GM18873 (cell line): ENCODE measurements around the gene SDCCAG8.

Experiments
- ATAC-seq: cut with Tn5 transposase; IDR thresholded peaks from one replicate; pipeline ENCODE4 v1.9.1; 2021; ENCODE audit warnings: mild to moderate bottlenecking, moderate library complexity, moderate number of reproducible peaks; ENCODE audit not compliant: unreplicated experiment, low FRiP score

Gene SDCCAG8

DNA sequence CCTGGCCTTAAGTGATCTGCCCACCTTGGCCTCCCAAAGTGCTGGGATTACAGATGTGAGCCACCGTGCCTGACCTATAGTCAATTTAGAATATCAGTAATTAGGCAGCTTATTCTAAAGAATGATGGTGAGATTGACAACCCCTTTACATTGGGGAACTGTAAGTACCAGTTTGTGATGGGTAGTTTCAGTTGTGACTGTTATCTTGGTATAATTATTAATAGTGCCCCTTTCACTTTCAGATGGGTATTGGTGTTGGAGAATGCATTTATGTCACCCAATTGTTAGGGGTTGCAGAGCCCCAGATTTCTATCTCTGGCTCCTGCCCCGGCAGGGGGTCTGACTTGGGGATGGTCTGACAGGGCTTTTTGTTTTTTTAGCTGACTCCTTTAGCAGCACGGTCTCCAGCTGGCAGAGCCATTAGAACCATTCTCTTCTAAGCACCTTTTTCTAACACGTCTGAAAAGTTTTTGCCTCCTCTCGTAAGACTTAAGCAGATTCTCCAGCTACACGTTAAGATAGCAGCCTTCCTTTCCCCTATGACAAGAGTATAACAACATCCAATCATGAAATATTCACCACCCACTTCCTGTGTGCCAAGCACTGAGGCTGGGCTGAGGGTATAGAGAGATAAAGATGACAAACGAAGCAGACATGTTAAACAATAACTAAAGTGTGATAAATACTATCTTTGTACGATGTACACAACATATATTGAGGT, 157.8 kb downstream of the SDCCAG8 start:
- ATAC-seq, result peak; percentile 46

DNA sequence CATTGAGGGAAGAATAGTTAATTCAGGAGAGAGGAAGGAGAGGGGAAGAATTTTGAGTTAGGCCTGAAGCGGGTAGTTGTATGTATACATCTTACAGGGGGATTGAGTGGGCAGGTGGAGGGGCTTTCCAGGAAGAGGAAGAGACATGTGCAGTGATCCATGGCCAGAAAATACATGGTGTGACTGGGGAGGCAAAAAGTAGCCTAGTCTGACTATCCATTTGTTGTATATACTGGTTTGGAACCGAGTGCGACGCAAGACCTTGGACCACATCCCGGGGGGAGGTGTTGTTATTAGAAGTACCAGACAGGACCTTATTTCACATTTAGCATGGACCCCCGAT, 158.3 kb downstream of the SDCCAG8 start:
- no peak for ATAC-seq

DNA sequence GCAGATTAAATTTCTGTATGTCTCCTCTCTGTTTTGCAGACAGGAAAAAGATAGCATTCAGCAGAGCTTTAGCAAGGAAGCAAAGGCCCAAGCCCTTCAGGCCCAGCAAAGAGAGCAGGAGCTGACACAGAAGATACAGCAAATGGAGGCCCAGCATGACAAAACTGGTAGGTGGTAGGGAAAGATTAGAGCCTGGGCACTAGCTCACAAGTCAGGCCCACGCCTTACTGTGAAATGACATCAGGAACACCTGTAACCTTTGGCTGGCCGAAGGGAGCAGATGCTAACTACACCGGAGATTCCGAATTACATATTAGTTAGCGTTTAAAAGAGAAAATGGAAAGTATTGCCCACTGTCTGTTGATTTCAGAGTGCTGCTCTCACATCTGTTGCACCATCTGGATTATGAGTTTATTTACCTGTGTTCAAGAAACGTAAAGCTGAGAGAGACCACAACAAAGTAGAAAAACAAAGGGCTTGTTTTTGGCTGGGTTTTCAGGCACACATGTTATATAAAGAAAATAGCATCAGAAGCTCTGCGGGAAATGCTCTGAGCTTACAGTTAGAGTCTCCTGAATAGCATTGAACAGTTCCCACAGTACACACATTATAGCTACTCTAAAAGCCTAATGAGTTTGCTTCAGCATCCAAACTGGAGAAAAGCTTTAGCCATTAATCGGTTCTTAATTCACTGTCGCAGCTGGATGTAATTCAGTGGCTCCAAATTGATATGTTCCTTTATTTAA, 160.0 kb downstream of the SDCCAG8 start:
- no peak for ATAC-seq

DNA sequence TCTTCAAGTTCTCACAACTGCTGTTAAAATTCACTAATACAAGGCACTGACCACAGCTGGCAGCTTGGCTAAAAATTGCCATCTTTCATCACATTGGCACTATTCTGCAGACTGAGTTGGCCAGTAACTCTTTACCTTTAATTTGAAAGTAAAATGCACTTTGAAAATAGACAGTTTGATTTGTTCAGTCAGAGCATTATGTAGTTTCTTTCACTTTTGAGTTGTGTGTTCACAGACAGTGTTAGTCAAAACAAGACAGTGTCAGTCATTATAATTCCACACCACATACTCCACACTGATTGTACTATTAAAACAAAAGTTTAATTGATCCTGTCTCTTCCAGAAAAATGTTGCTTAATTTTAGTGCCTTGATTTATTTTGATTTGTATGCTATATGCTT, 160.7 kb downstream of the SDCCAG8 start:
- ATAC-seq, result no peak

DNA sequence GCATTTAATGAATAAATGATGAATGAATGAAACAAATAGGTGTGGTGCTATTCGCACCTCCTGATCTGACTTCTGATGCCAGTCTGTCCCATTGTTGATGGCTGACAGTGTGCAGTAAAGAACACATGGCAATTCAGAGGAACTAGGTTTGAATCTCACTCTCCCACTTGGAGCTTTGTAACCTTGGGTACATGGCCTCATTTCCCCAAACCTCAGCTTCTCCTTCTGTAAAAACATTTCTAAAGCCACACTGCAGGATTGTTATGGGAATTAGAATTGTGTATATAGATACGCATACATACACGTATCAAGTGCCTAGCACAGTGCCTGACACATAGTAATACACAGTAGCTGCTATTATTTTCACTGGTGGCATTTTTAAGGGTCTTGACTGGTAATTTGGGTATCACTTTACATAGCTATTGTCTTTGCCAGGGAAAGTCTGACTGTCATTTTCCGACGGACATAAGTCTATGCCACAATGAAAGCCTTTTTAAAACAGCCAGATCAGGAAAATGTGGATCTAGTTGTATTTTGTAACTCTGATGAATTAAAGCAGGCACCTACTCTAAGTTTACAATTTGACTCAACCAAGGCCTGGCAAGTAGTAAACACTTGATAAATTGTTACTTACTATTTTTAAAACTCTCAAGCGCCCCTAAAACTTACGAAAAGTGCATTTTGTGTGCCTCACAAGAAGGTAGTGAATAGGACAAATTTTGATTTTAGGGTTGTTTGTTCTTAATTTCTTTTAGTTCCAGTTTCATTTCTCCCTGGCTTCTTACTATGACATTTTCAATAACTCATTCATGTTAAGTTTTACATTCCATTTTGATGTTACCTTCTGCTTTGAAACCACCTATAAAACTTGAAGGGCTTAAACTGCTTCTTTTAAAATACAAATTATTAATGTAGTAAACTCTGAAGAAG, 164.4 kb downstream of the SDCCAG8 start:
- ATAC-seq, result no peak

DNA sequence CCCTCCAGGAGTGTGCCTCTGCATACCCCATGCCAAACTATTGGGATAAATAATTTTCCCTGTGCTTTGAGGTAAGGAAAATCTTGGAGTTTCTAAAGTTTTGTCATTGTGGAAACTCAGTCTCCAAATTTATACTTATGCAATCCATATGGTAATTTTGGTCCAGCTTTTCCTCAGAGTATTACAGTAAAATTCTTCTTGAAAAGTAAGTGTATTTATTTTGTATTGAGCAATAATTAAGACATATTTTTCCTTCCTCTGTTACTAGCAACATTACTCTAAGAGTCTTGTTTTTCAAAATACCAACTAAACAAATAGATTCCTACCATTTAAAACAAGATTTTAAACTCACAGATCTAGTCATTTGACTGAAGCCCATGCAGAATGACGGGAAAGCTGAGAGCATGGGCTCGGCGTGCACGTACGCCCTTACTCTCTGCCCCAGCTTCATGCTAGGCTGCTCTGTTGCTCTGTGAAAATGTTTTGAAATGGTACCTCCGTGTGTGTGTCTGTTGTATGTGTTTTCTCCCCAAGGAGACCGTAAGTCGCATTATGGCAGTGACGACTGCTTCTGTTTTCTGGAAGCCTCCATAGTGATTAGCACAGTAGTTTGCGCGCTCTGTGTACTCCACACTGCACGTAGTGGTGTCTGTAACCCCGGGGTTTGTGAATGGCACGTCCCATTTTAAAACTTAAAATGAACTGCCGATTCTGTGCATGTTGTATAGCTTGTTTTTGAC, 165.3 kb downstream of the SDCCAG8 start:
- ATAC-seq, result no peak

DNA sequence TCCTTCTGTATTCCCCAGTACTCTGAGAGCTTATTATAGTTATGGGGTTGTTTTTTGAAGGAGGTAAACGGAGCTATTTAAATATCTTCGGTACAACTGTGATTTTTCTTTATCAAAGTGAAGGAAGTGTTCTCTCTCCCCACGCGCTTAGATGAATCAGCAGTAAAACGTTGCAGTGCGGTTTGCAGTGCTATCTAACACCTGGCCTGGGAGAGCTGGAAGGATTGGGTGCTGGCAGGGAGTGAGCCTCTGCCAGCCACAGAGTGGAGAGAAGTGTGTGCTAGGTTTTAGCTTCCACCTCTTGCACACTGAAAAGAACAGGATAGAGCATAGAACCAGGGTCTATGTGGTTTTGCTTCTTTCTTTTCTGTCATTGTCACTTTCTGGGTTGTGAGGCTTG, 165.9 kb downstream of the SDCCAG8 start:
- peak; percentile 60 for ATAC-seq

DNA sequence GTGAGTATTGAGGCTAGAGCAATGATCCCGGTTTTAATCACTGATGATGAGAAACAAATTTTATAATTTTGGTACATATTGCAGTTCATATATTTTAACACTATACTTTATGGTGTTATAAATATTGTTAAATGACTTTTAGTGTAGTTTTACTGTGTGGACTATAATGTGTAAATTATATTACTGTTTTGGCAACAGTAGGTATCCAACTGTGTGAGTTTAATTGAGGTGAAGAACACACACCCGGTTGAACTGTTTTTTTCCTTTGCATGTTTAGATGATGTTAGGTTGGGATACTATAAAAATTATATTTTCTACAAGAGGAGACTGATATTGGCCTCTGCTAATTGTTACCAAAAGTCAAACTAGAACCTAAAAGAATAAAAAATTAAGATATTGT, 166.5 kb downstream of the SDCCAG8 start:
- no peak for ATAC-seq

DNA sequence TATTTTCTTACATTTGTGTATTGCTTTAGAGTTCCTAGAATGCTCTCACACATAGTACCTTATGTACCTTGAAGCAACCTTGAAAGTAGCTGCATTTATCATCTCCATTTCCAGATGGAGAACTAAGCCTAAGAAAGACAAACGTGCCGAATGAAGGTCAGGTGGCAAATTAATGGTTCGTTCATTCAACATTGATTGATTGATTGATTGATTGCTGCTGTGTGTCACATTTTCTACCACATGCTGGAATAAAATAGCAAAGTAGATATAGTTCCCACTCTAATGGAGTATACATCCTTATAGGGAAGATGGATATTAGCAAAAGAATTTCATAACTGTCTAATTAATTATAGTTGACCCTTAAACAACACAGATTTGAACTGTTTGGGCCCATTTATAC, 172.2 kb downstream of the SDCCAG8 start:
- no peak for ATAC-seq

DNA sequence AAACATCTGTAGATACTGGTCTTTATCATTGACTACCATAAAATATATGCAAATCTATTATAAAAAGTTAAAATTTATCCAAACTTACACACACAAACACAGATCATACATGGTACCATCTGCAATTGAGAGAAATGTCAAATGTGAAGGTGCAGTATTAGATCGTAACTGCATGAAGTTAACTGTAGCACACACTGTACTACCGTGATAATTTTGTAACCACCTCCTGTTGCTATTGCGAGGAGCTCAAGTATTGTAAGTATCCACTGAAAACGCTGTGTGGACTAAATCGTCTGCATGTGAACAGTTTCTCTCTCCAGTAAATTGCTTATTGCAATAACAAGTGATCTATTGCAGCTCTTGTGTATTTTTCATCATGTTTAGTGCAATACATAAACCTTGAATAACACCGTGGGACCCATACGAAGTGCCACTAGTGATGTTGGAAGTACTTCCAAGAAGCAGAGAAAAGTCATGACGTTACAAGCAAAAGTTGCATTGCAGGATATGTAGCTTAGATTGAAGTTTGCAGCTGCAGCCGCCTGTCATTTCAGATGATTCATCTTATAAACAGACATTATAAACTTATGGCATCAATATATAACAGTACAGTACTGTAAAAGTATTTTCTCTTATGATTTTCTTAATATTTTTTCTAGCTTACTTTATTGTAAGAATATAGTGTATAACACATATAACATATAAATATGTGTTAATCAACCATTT, 172.9 kb downstream of the SDCCAG8 start:
- no peak for ATAC-seq

DNA sequence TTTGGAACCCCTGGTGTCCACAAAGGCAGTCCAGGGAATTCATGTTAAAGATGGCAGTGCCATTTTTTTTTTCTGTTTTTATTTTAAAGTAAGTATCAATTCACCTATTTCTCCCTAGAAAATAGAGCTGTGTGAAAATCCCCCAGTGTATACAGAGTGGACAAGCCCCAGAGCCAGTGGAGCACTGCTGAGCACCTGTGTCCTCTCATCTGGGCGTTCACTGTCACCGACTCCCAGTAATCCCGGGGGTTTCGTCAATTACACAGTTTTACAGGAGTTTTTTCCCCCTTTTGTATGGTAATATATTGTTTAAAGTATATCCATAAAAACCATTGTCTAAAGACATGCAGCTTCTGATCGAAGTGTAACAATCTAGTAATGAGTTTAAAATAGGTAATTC, 175.8 kb downstream of the SDCCAG8 start:
- ATAC-seq, result no peak

DNA sequence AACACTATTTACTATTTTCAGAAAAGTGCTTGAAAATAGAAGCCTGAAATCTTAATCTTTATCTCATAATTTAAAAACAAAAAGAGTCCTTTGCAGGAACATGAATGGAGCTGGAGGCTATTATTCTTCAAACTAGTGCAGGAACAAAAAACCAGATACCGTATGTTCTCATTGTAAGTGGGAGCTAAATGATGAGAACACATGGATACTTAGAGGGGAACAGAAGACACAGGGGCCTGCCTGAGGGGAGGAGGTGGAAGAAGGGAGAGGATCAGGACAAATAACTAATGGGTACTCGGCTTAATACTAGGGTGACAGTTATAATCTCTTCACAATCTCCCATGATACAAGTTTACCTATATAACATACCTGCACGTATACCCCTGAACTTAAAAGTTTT, 176.3 kb downstream of the SDCCAG8 start:
- ATAC-seq, result no peak

DNA sequence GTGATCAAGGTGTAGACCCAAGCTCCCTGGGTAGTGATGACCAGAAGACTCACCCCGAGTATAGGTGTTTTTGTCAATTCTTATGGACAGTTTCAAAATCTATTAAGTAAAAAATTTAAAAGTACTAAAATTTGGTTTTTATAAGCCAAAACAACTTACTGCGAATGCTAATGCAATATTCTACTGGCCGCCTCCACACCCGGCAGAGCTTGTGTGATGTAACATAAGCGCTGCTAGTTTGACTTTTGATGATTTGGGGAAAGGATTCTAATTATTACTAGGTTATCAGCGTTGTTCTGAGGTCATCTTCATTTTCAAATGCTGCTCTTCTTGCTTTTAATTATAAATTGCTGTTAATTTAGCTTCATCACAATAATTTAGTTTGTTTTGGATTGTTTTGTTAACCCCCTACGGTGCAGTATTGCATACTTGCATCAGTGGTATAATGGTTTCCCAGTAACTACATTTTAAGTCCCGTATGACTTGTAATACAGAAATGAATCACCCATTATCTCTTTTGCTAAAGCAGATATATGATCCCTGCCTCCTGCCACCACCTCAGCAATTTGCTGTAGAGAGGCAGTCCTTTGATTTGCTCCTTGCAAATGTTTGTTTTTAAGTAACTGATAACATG, 178.0 kb downstream of the SDCCAG8 start:
- ATAC-seq, result no peak

DNA sequence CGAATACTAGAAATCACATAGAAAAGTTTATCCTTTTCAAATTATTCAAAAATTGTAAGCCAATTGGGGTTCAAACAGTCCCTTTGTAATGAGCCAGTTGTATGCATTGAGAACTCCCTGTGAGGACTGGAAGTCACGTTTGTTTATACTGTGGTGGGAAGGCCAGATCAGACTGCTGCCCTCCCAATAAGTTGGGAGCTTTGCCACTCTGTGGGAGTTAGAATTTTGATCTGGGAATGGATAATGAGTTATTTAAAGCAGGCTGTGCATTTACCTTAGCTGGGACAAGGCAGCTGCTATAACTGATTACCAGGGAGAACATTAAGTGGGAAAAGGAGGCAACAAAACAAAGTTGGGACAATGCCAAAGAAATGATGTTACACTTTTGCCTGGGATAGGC, 178.8 kb downstream of the SDCCAG8 start:
- ATAC-seq, result no peak

DNA sequence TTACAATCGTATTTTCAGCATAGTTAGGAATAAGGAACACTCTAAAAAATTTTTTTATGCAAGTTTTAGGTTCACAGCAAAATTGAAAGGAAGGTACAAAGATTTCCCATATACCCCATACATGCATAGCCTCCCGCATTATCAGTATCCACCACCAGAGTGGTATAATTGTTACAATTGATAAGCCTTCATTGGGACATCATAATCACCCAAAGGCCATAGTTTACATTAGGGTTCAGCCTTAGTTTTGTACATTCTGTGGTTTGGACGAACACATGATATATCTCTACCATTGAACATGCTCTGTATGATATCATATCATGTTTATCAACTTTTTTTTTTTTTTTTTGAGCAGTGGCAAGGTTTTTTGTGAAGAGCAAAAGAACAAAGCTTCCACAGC, 180.0 kb downstream of the SDCCAG8 start:
- ATAC-seq, result no peak

DNA sequence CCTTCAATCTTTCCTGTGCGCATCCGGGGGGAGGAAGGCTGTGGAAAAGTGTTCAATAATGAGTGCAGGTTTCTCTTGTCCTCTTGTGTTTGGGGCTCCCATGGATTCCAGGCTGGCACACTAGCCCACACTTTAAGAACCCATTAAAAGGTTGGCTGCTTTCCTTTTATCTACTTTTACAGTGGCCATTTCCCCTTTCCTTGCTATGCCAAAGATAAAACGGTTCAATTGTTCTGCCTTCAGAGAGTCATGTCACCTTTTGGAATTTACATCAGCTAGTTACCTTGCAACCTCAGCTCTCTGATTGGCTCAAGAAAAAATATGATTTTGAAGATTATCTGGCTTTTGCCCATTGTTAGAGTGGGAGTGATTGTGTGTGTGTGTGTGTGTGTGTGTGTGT, 182.3 kb downstream of the SDCCAG8 start:
- no peak for ATAC-seq

DNA sequence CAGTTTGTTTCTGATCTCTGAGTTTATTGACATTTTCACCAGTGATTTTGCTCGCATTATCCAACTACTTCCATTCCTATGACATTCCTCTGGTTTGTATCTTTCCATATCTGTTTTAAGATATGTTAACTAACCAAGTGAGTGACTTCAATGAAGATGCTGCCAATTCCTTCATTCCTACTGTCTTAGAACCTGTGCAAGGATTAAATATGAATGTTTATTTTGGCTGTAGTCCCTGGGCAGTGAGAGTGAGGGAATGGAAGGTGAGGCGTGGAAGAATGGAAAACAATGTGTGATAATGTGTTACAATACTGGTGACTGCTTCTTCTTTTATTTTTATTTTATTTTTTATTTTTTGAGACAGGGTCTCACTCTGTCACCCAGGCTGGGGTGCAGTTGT, 183.0 kb downstream of the SDCCAG8 start:
- ATAC-seq, result no peak

DNA sequence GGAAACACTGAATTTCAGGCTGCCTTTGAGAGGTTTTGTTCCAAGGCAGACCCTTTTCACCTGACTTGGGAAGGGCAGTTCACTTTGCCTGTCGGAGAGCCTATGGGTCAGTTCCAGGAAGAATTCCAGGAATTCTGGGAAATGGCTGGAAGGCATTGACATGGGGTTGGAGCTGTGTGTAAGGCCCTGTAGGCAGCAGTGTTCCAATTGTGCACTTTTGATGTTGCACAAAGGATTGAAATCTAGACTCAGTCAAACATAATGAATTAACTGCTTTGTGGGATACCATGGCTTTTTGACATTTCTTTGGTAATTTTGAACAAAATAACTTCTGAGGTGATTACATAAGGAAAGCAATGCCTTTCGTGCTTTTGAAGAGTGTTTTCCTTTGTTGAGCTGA, 184.6 kb downstream of the SDCCAG8 start:
- ATAC-seq, result no peak

DNA sequence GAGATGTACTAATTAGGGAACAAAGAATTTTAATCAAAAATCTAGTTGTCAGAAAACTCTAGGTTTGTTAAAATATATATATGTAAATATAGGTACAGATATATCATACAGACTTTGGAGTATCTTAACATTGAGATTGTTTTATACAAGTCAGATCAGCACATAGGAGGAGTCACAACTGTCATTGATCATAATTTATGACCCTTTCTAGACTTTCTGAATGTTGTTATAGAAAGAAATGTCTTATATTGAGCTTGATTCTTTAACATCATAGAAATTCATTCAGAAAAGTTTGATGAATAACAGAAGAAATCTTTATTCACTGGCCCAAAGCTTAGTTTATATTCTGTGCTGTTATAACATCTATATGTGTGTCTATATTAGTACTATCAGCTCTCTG, 185.8 kb downstream of the SDCCAG8 start:
- no peak for ATAC-seq
